AG09309 (cell line): ENCODE data around the gene NFXL1.

Experiments used
- DNase-seq: peaks from one replicate; pipeline ENCODE4 v3.0.0-alpha.2; 2010; ENCODE audit warnings: low read depth
- H3K4me3 ChIP-seq: 2 replicates; pipeline ENCODE4 v1.5.1; 2011; ENCODE audit warnings: mild to moderate bottlenecking, low read depth, low read length, moderate library complexity; ENCODE audit not compliant: control insufficient read depth
- TF ChIP-seq, protein P1 (sequence below): IDR thresholded peaks from 2 replicates; pipeline ENCODE4 v1.5.1; 2011; ENCODE audit warnings: mild to moderate bottlenecking, low read depth, low read length, inconsistent platforms; ENCODE audit not compliant: insufficient read depth, control insufficient read depth; ENCODE audit errors: missing control alignments

Gene NFXL1

DNA sequence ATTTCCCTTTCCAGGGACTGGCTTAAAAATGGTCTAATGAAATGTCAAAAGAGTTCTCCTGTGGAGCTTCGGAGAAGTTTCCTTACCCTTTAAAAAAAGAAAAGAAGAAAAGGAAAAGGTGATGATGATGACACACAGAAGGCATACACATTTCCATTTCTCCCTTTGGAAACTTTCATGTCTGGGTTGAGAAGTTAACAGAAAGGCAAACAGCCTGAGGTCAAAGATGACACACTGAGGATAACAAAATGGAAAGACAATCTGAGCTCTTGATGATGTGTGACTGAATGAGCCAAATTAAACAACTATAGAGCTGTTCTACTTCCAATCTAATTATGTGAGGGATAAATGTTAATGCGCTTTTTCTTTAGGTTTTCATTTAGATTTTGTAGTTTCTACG is 32.2 kb downstream of the NFXL1 start:
- no peak overlapping the region for H3K4me3 ChIP-seq
- TF ChIP-seq, protein P1, sequence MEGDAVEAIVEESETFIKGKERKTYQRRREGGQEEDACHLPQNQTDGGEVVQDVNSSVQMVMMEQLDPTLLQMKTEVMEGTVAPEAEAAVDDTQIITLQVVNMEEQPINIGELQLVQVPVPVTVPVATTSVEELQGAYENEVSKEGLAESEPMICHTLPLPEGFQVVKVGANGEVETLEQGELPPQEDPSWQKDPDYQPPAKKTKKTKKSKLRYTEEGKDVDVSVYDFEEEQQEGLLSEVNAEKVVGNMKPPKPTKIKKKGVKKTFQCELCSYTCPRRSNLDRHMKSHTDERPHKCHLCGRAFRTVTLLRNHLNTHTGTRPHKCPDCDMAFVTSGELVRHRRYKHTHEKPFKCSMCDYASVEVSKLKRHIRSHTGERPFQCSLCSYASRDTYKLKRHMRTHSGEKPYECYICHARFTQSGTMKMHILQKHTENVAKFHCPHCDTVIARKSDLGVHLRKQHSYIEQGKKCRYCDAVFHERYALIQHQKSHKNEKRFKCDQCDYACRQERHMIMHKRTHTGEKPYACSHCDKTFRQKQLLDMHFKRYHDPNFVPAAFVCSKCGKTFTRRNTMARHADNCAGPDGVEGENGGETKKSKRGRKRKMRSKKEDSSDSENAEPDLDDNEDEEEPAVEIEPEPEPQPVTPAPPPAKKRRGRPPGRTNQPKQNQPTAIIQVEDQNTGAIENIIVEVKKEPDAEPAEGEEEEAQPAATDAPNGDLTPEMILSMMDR = no peak
- DNase-seq = no peak

DNA sequence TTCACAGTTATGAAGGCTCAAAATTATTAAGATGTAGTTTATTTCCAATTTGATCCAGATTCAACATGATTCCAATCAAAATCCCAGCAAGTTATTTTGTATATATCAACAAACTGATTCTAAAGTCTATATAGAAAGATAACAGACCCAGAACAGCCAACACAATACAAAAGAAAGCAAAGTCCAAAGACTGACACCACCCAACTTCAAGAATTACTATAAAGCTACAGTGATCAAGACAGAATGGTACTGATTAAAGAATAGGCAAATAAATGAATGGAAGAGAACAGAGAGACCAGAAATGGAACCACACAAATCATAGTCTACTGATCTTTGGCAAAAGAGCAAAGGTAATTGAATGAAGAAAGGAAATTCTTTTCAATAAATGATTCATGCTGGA is 34.9 kb downstream of the NFXL1 start:
- no peak for DNase-seq
- TF ChIP-seq, protein P1 = no peak
- no peak overlapping the region for H3K4me3 ChIP-seq

DNA sequence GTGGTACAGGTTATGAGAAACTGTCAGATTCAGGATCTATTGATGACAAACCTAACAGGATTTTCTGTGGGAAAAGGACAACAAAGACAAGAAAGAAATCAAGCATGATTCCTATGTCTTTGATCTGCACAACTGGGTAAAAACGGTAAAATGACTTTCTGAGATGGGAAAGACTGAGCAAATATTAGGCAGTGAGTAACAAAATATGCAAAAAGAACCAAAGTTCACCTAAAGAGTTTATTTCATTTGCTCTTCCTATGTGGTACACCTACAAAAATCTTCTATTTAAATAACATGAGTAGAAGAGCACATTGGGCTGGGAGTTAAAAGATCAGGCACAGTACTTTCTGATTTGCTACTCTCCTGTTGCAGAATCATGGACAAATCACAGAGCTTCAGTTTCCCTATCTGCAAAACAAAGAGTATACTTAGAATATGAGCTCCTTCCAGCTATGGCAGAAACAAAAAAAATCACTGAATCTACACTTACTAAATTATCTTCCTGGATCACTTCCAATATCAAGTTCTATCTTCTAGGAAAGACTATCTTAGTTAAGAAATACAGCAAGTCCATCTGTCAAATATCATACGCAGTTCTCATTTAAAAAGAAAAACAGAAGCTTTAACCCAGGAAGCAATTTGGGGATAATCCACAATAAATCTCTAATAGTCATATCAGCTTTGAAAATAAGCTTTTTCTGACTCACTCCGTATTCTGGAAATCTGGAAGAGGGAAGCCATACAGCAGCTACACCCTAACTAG is 37.4 kb downstream of the NFXL1 start:
- TF ChIP-seq, protein P1 = no peak
- no peak overlapping the region for H3K4me3 ChIP-seq
- DNase-seq = no peak

DNA sequence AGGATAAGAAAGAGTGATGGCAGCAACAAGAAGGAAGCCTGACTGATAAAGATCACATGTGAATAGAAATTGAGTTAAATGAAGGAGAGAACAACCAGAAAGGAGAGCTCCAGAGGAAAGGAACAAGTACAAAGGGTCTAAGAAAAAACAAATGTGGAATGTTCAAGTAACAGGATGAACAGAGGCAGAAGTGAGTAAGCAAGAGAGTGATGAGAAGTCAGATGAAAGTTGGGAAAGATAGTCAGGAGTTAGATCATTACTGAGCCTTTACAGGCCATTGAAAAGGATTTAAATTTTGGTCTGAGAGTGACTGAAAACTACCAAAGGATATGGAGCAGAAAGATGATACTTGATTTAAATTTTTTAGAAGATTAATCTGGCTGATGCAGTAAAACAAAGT is 38.1 kb downstream of the NFXL1 start:
- DNase-seq = no peak
- TF ChIP-seq, protein P1 = no peak
- no peak overlapping the region for H3K4me3 ChIP-seq

DNA sequence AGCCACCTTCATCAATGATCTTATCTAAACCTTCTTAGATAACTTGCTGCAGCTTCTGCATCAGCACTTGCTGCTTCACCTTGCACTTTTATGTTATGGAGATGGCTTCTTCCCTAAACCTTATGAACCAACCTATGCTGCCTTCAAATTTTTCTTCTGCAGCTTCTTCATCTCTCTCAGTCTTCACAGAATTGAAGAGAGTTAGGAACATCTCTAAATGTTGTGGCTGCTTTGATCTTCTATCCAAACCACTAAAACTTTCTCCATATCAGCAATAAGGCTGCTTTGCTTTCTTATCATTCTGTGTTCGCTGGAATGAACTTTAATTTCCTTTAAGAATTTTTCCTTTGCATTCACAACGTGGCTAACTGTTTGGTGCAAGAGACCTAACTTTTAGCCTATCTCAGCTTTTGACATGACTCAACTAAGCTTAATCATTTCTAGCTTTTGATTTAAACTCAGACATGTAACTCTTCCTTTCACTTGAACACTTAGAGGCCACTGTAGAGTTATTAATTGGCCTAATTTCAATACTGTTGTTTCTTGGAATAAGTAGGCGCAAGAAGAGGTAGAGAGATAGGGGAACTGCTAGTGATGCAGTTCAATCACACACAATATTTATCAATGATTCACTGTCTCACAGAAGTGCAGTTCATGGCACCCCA is 40.4 kb downstream of the NFXL1 start:
- DNase-seq = no peak
- no peak overlapping the region for H3K4me3 ChIP-seq
- TF ChIP-seq, protein P1 = no peak

DNA sequence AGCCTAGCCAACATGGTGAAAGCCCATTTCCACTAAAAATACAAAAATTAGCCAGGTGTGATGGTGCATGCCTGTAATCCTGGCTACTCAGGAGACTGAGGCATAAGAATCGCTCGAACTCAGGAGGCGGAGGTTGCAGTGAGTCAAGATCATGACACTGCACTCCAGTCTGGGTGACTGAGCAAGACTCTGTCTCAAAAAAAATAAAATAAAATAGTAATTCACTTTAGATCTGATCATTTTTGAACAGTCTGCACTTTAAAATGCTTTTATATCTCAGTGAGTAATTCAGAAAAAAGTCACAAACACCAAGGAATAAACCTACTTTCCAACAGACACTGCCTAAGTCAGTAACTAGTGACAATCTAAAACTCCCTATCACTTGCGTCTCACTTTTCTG is 50.9 kb downstream of the NFXL1 start:
- H3K4me3 ChIP-seq = no peak overlapping the region
- no peak for DNase-seq
- TF ChIP-seq, protein P1 = no peak

DNA sequence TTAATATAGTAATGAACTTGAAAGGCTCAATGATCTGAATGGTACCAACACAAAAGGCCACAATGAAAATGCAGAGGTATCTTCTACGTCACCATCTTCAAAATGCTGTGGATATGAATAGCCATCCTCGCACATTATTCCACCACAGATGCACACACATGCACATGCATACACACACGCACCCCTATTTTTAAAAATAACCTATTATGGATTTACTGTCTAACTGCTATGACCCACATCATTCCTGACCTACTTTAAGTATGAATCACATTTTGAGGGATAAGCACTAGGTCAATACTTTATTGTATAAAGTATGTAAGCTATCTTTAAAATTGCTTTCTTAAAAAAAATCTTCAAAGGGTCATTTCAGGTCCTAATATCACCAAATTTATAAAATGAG is 52.1 kb downstream of the NFXL1 start:
- TF ChIP-seq, protein P1 = no peak
- no peak overlapping the region for H3K4me3 ChIP-seq
- no peak for DNase-seq
